NOMO-1 (cell line): ENCODE data around the gene INPP5E.

ENCODE experiments used
- DNase-seq, 2 experiments: peaks; one replicate each; lab custom pipeline; 2025; ENCODE audit not compliant: unreplicated experiment in 2 of 2; lab: John Stamatoyannopoulos, UW

Gene INPP5E

DNA sequence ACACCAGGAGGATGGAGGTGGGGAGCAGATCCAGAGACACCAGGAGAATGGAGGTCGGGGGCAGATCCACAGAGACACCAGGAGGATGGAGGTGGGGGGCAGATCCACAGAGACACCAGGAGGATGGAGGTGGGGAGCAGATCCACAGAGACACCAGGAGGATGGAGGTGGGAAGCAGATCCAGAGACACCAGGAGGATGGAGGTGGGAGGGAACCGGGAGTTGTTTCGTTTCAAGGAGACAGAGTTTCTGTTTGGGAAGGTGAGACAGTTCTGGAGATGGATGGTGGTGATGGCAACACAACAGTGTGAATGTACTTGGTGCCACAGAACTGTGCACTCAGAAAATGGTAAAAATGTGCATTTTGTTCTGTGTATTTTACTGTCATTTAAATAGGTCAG, 9.0 kb upstream of the INPP5E start:
- no peak for DNase-seq

DNA sequence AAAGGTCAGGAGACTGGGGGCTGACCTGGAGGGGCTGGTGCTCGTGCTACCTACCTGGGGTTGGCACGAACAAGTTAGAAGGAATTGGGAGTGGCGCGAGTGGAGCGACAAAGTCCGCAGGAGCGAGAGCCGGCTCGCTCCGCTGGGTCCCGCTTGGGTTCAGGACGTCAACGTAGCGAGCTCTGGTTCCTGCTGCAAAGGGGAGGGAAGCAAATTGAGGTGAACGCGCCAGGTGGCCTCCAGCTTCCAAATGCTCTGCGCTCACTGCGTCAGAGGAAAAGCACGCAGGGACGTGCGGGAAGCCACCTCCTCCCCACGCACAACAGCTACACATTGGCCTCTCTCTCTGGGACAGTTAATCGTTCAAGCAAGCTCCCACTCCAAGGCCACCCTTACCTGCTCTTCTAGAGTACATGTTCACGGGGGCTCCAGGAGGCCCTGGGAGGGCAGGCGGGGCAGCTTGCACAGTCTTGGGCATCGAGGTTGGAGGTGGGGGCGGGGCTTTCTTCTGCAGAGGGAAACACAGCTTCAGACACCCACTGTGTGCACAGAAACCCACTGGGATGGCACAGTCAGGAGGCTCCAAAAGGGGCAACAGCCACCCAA, 7.6 kb upstream of the INPP5E start:
- DNase-seq, result no peak

DNA sequence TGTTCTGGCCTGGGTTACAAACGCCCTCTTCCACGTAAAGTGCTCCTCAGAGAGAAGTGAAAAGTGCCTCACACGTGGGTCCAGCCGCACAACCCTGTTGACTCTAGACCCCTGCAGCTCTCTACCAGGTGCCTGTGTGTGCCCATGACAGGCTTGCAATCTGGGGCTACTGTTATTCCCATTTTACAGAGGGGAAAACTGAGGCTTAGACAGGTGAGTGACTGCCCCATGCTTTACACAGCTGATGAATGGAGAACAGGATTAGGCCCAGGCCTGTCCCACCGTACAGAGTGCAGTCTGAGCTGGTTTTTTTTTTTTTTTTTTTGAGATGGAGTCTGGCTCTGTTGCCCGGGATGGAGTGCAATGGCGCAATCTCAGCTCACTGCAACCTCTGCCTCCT, 6.2 kb upstream of the INPP5E start:
- no peak for DNase-seq

DNA sequence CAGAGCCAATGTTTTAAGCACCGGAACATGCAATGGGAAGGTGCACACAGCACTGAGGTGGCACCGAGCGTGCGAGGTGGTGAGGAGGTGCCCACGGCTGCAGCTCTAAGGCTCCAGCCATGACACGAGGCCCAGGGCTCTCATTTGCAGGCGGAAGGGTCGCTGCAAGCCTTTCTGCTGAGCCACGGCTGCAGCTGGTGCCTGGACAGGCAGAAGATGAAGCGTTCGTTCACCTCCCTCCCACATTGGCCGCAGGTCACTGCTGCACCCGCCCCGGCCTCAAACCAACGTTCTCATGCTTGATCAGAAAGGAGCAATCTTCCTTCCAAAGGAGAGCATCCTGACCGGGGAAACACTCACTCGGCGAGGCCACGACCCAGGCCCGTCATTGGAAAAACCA, 4.5 kb upstream of the INPP5E start:
- DNase-seq, result no peak

DNA sequence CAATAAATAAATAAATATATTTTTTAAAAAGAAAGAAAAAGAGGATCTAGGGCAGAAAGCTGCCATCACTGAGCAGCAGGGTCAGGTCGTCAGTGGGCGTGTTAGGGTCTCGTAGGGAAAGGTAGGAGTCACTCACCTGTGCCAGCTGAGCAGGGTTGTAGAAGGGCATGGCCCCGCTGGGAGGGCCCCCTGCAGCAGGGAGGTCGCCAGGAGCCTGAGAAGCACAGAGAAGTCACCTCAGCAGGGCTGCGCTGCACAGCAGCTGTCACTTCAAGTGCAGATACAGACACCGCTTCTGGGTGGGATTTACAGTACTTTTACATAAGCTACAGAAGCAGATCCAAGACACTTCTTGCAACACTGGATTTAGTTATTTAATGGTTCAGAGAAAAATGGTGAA, 4.0 kb upstream of the INPP5E start:
- no peak for DNase-seq

DNA sequence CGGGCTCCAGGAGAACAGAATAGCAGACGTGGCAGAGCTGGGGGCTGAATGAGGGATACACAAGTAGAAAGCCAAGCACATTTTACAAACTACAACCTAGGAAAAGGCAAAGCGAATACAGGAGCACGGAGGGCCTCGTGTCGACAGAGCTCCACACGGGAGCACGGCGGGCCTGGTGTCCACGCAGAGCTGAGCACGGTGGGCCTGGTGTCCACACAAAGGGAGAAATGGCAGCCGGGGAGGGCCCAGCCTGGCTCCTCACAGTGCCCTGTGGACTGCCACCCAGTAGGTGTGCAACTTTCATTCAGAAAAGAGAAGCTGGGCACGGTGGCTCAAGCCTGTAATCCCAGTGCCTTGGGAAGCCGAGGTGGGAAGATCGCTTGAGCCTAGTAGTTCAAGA, 3.4 kb upstream of the INPP5E start:
- DNase-seq, result no peak

DNA sequence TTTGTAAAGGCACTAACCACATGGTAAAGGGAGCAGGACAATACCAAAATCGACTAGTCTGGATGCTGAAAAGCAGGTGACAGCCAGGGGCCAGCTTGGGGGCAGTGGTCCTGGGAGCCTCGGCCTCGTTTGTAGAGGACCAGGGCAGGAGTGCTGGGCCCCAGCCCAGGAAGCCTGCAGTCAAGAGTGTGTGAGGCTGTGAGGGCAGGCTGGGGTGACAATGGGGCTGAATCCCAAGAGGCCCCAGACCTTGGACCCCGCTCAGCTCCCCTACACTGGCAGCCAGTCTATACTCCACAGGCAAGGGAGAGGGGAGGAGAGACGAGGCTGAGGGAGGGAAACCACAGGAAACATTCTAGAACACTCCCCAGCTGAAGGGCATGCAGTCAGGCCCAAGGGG, 2.6 kb upstream of the INPP5E start:
- no peak for DNase-seq

DNA sequence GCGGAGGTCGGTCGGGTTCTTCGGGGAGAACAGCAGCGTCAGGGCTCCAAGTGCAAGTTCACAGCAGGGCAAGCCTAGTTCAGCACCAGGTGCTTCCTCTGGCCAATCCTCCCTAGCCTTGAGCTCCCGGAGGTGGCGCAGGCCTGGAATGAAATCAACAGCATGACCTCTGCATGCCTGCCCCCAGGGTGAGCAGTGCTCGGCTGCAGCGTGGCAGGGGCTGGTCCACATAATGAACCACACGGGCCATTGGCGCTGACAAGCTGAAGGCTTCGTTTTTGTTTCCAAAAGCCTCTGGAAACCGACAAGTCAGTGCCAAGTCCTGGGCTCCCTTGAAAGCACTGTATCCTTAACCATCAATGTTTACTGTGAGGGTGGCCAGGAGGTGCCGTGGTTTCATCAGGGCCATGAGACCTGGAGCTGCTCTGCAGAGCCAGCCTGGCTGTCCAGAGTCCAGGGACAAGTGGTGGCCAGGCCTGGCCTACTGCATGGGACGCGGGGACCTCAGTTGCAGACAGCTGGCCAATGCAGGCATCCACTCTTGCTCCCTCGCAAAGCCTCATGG, 2.1 kb upstream of the INPP5E start:
- no peak for DNase-seq

DNA sequence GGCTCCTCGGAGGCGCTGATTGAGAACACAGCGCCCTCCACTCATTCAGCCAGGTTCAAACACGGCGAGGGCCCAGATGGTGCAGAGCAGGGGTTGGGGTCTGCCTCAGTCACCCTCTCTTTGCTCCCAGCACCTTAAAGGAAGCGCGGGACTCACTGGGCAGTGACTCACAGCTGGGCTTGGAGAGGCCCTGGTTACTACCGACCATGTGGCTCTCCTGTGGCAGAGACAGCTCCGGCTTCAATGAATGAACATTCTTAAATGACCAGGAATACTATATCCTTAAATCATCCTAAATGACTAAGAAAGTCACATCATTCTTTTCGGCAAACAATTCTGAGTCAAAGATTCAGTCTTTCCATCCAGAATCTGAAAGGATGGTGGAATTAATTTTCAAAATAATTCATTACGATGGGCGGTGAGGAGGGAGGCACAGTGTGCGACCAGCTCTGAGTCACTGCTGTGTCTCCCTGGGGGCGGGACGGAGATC, 1.6 kb upstream of the INPP5E start:
- no peak for DNase-seq

DNA sequence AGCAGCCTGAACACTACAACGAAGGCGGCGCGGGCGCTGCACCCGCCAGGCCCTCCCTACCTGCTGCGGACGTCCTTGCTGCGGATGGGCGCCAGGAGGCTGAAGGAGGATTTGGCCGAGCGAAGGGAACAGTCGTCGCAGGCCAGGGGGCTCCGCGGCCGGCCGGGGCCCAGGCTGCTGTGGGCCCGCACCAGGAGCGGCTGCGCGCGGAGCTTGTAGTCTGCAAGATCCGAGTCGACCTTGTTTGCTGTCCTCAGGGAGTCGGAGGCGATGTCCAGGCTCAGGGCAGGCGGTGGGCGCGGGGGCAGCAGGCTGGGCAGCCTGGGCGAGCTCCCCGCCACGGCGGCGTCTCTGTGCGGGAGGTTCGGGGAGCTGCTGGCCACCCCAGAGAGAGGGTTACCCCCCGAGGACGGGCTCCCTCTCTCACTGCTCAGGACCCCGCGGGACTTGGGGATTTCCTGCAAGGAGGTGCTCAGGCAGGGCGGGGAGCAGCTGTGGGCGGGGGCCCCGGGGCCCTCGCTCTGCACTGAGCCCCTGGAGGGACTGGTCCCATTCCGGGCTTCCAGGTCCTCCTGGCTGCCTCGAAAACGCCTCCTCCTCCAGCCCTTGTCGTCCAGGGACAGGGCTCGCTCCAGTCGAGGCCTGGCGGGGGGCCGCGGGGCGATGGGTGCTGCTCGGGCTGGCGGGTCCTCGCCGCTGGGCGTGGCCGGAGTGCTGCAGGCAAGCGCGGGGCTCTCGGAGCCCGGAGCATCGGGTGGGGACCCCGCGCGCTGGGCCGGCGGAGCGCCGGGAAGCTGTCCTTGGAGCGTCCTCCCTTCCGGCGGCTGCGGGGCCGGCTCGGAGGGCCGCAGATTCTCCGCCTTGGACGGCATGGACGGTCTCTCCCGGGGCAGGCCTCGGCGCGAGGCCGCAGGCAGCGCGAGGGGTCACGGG, 831 bp downstream of the INPP5E start:
- peak in 1 of 2 experiments; percentile 14 for DNase-seq

DNA sequence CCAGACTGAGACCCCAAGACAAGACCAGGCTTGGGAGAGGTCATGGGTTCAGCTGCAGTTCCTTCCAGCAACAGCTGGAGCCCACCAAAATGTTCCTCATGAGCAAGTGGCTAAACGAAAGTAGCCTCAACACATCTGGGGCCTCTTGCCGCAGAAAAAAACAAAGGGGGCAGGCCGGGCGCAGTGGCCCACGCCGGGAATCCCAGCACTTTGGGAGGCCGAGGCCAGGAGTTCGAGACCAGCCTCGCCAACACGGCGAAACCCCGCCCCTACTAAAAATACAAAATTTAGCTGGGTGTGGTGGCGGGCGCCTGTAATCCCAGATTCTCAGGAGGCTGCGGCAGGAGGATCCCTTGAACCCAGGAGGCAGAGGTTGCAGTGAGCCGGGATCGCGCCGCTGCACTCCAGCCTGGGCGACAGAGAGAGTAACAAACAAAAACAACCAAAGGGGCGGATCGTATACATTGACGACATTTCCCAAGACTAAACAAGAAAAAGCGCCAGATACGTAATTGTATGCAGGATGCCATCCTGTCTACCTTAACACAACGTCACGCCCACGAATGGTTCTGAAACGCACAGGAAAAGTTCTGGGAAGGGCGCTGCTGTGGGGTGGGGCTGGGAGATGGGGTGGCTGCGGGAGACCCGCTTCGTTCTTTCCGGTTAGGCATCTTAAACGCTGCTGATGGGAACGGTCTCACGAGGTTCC, 1.7 kb downstream of the INPP5E start:
- no peak for DNase-seq

DNA sequence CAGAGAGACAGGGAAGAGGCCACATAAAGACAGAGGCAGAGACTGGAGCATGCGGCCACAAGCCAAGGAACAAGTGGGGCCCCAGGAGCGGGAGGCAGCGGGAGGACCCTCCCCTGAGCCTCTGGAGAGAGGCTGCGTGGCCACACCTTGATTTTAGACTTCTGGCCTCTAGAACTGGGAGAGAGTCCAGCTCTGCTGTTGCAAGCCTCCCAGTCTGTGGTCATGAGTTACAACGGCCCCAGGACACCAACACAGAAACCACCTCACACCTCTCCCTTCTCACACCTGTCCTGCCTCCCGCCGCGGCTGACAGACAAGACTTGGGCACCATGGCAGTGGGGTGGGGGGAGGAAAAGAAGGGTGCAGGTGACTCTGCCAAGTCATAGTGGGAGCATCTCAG, 2.2 kb downstream of the INPP5E start:
- no peak for DNase-seq

DNA sequence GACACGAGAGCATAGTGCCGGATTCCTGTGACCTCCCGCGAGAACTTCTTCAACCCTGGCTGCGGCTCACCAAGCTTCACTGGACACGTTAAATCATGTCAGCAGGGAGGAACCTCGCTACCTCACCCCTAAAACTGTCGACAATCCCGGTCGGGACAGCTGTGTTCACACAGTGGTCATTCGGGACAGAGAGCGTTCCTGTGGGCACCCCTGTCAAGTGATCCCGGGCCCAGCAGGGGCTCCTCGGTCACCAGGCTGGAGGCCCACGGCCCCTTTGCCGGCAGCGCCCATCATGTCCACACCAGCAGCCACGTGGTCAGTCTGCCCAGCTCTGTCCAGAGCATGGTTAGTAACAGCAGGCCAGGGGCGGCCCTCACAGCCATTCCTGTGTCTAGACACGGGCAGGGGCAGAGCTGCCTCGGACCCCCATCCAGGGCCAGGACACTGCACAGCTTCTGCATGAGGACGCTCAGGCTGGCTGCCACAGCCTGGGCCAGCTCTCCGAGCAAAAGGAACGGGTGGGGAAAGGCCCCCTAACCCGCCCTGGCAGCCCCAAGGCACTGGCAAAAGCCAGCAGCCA, 3.5 kb downstream of the INPP5E start:
- DNase-seq, result no peak

DNA sequence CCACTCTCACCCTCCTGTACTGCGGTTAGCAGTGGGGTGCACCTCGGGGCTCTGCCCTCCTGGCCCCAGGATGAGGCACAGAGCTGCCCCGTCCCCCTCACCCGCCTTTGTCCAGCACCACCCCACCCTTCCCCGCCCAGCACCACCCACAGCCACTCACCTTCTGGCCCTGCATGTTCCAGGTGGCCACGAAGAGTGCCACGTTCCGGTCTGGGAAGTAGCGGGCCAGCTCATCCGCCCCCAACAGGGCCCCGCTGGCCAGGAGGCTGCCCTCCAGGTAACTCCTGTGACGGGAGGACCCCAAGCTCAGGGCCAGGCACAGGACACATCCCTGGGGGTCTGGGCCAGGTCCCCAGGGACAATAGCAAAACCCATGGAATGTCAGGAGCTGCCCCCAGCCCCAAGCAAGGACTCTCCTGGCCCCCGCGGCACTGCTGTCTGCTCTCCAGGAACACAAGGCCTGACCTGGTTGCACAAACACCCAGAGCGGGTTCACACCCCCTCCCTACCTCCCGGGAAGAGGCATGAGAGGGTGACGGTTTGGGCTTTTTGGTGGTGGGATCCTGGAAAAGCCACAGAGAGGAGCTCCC, 5.0 kb downstream of the INPP5E start:
- DNase-seq, result no peak

DNA sequence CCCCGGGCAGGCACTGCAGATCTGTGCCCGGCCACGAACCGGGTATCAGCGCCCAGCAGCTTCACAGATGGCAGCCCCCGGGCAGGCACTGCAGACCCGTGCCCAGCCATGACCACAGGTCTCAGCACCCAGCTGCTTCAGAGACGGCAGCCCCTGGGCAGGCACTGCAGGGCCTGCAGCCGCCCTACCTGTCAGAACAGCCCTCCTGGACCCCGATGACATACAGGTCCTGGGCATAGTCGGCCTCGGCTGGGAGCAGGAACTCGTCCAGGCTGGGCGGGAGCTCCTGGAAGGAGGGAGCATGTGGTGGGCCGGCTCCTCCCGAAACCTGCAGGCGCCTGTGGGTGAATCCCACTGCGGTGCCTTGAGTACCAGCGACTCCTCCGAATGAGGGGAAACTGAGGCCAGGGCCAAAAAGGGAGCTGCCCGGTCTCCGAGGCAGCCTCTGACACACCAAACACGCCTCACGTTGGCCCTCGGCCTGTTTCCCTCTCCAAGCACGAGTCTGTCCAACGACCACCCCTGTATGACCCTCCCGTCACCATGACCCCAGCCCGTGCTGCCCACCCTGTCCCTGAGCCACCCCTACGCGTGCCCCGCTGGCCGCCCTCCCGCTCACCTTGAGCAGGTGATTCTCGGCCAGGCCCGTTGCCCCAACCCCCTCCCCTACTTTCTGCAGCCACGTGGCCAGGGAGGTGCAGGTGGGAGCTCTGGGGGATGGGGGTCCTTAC, 5.6 kb downstream of the INPP5E start:
- no peak for DNase-seq

DNA sequence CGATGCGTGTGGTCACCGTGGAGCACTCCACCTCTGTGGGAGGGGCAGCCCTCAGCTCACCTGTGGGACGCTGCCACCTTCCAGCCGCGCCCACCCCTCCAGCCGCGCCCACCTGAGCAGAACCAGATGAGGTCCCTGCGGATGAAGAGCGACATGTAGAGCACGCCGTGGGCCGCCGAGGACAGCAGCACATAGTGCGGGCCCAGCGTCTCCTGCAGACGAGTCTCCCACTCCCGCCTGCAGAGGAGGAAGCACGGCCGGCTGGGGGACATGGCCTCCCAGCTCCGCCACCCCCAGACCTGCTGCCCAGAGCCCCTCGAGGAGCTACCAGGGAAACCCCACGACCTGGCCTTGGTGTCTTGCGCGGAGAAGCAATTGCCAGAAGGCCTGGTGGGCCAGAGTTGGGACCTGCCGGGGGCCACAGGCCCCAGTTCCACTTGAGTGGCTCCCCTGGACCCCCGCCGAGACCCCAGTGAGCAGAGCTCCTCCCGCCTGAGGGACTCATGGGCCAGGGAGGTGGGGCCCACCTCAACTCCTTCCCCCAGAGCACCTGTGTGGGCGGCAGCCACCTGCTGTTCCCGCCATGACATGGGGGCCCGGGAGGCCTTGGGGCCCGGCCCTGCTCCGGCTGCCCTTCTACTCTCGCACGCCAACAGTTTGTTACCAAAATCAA, 6.5 kb downstream of the INPP5E start:
- no peak for DNase-seq

DNA sequence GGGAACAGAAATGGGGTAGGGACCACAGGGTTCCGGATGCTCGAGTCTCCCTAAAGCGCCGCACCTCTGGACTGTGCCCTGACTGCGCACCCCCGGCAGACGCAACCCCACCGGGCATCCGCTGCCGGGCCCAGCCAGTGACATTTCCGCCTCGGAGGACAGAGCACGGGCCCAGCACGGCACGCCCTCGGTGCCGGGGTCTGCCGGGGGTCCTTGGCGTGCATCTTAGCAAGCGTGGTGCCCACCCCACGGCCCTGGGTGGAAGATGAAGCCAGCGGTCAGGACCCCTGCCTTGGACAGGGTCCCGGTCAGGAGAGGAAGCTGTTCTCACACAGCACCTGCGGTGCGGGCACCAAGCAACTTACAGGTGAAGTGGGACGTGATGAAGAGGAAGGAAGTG, 7.1 kb downstream of the INPP5E start:
- DNase-seq, result no peak

DNA sequence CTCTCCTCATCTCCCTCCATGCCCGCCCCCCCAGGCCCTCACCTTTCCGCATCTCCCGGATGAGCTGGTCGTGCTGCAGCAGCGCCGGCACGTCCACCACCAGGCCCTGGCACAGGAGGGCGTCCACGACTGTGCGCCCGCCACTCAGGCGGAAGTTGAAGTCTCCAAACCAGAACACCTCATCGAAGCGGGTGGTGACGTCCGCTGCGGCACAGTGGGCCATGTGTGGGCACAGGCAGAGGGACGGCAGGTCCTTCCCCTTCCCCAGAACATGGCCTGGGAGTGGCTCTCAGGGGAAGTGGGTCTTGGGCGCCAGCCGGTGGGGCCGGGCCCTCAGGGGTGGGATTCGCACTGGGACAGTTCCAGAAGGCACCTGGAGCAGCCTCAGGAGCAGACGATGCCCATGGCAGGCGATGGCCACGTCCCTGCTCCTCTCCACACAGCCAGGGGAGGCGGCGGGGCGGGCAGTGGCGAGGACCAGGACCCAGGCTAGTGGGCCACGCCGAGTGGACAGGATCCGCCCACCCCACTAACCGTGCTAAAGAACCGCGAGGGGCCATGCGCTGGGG, 7.8 kb downstream of the INPP5E start:
- no peak for DNase-seq
